DMS153 treated with DMSO at 0.1 percent for 48 hours (cell line): ENCODE results near the gene GOLGA6C.
"Not testable (repeated sequence)": the region's sequence is repeated elsewhere in the genome, so short reads cannot be mapped to it uniquely, and the experiment has no call there.

ENCODE experiments used
- DNase-seq: peaks from one replicate; lab custom pipeline; 2025; ENCODE audit not compliant: unreplicated experiment; lab: John Stamatoyannopoulos, UW

GOLGA6C gene

GRCh38 chr15:75258034-75258433 is at the start of gene GOLGA6C:
TSS of gene GOLGA6C (plus strand) at chr15:75258334. CDS start at chr15:75258599, 265 bp downstream.
- not testable (repeated sequence) for DNase-seq

GRCh38 chr15:75208501-75209288 is 49.4 kb upstream of the GOLGA6C start:
- no peak for DNase-seq

GRCh38 chr15:75209289-75209676 is 48.9 kb upstream of the GOLGA6C start:
- no peak for DNase-seq

- no peak for DNase-seq
Observed at GRCh38 chr15:75210811-75211230, 47.3 kb upstream of the GOLGA6C start.

GRCh38 chr15:75211436-75212199 is 46.5 kb upstream of the GOLGA6C start:
- DNase-seq, result no peak

- no peak for DNase-seq
Observed at GRCh38 chr15:75212200-75212858, 45.8 kb upstream of the GOLGA6C start.

- no peak for DNase-seq
Observed at GRCh38 chr15:75213212-75213767, 44.8 kb upstream of the GOLGA6C start.

- DNase-seq, result no peak
Observed at GRCh38 chr15:75213768-75214221, 44.3 kb upstream of the GOLGA6C start.

GRCh38 chr15:75214293-75215096 is 43.6 kb upstream of the GOLGA6C start:
- DNase-seq, result no peak

GRCh38 chr15:75215107-75216004 is 42.8 kb upstream of the GOLGA6C start:
- no peak for DNase-seq

GRCh38 chr15:75217012-75217411 is 41.1 kb upstream of the GOLGA6C start:
- no peak for DNase-seq

- not testable (repeated sequence) for DNase-seq
Observed at GRCh38 chr15:75217574-75217973, 40.6 kb upstream of the GOLGA6C start.

GRCh38 chr15:75219507-75219929 is 38.6 kb upstream of the GOLGA6C start:
- not testable (repeated sequence) for DNase-seq

- no peak for DNase-seq
Observed at GRCh38 chr15:75223688-75224087, 34.4 kb upstream of the GOLGA6C start.

GRCh38 chr15:75224281-75224680 is 33.9 kb upstream of the GOLGA6C start:
- DNase-seq, result no peak

- not testable (repeated sequence) for DNase-seq
Observed at GRCh38 chr15:75225102-75225836, 32.9 kb upstream of the GOLGA6C start.

GRCh38 chr15:75225951-75226732 is 32.0 kb upstream of the GOLGA6C start:
- DNase-seq, result no peak

- DNase-seq, result not testable (repeated sequence)
Observed at GRCh38 chr15:75227112-75227511, 31.0 kb upstream of the GOLGA6C start.
